H1 (cell line): ENCODE data around the gene NRSN1. TPM values are rescaled to one million over a fixed set of nuclear protein-coding genes. Genes with fewer than 3 reads are reported as not detected.

ENCODE experiments used
- CTCF ChIA-PET: fragments of 300-600 bp; sonication (Branson Sonifier 250); formaldehyde crosslinking; loops from one replicate; lab custom pipeline; 2021; ENCODE audit not compliant: partially characterized antibody; lab: Charles Lee
- POLR2A ChIA-PET: fragments of 300-600 bp; sonication (Branson Sonifier 250); formaldehyde crosslinking; loops from one replicate; lab custom pipeline; 2021; ENCODE audit warnings: inconsistent platforms; ENCODE audit not compliant: partially characterized antibody; lab: Charles Lee
- DNase-seq, 2 experiments: peaks; one replicate each; pipeline versions ENCODE4 v3.0.0 to v3.0.0-alpha.2; 2010 to 2022; ENCODE audit warnings: low spot score in 2 of 2, low read depth in 1 of 2, mixed read lengths in 1 of 2
- FAIRE-seq: peaks from 2 replicates; lab custom pipeline; 2011; peaks lifted over from hg19 to GRCh38; lab: Jason Lieb, UNC
- H2AFZ ChIP-seq: 2 replicates; pipeline ENCODE4 v1.8.1; 2012; ENCODE audit warnings: low read length, inconsistent platforms
- H2AK5ac ChIP-seq: 2 replicates; pipeline ENCODE4 v1.6.1; 2013; ENCODE audit warnings: low read depth, low read length
- H2BK120ac ChIP-seq: replicated peaks from 2 replicates; pipeline ENCODE3; 2013; ENCODE audit warnings: low read depth, low read length, inconsistent platforms
- H2BK12ac ChIP-seq: 2 replicates; pipeline ENCODE4 v1.6.1; 2013; ENCODE audit warnings: low read depth, low read length
- H2BK15ac ChIP-seq: 2 replicates; pipeline ENCODE4 v1.6.1; 2013; ENCODE audit warnings: low read length
- H2BK20ac ChIP-seq: 2 replicates; pipeline ENCODE4 v1.6.1; 2013; ENCODE audit warnings: low read length
- H2BK5ac ChIP-seq: 2 replicates; pipeline ENCODE4 v1.6.1; 2013; ENCODE audit warnings: low read depth, low read length
- H3K14ac ChIP-seq: 2 replicates; pipeline ENCODE4 v1.6.1; 2013; ENCODE audit warnings: inconsistent platforms; ENCODE audit not compliant: insufficient read length
- H3K18ac ChIP-seq: 2 replicates; pipeline ENCODE4 v1.6.1; 2013; ENCODE audit warnings: low read length; ENCODE audit errors: extremely low read depth
- H3K23ac ChIP-seq: 2 replicates; pipeline ENCODE4 v1.6.1; 2013; ENCODE audit warnings: inconsistent platforms; ENCODE audit not compliant: insufficient read length
- H3K23me2 ChIP-seq: 2 replicates; pipeline ENCODE4 v1.6.1; 2013; ENCODE audit warnings: low read depth, low read length
- H3K27ac ChIP-seq: 2 replicates; pipeline ENCODE4 v1.6.1; 2011; ENCODE audit warnings: low read depth, low read length, inconsistent platforms
- H3K27me3 ChIP-seq, 4 experiments: replicated peaks in 1 of 4; 1 replicate in 1 of 4; 2 replicates in 3 of 4; pipeline versions ENCODE4 v1.6.1 to v1.8.1; 2011 to 2013; ENCODE audit warnings: low read length in 3 of 4, mild to moderate bottlenecking in 3 of 4, inconsistent platforms in 2 of 4, mixed read lengths in 2 of 4, moderate library complexity in 1 of 4; ENCODE audit not compliant: control insufficient read depth in 3 of 4, insufficient read depth in 3 of 4; ENCODE audit errors: extremely low read depth in 1 of 4
- H3K36me3 ChIP-seq, 4 experiments: 2 replicates each; pipeline versions ENCODE4 v1.6.1 to v1.8.1; 2011 to 2013; ENCODE audit warnings: mild to moderate bottlenecking in 4 of 4, low read length in 3 of 4, moderate library complexity in 2 of 4, control low read depth in 1 of 4, inconsistent platforms in 1 of 4; ENCODE audit not compliant: insufficient read depth in 4 of 4, control insufficient read depth in 2 of 4
- H3K4ac ChIP-seq: replicated peaks from 2 replicates; pipeline ENCODE3; 2013; ENCODE audit warnings: low read length, low read depth, mixed read lengths, inconsistent platforms; ENCODE audit not compliant: insufficient read length
- H3K4me1 ChIP-seq, 4 experiments: replicated peaks in 1 of 4; 1 replicate in 1 of 4; 2 replicates in 3 of 4; pipeline versions ENCODE4 v1.6.1 to v1.8.1; 2011 to 2013; ENCODE audit warnings: low read length in 3 of 4, inconsistent platforms in 2 of 4, mixed read lengths in 1 of 4; ENCODE audit not compliant: insufficient read depth in 4 of 4, control insufficient read depth in 3 of 4
- H3K4me2 ChIP-seq, 2 experiments: 2 replicates each; pipeline versions ENCODE4 v1.6.1 to v1.8.1; 2011 to 2013; ENCODE audit warnings: low read depth in 2 of 2, low read length in 2 of 2, control low read depth in 1 of 2, inconsistent platforms in 1 of 2, mild to moderate bottlenecking in 1 of 2; ENCODE audit not compliant: insufficient read depth in 1 of 2
- H3K4me3 ChIP-seq, 4 experiments: fragments of 200-600, 300-600 bp in 1 of 4; sonication (generic), shearing (Covaris generic), sonication (Bioruptor Twin) in 1 of 4; 2 replicates each; pipeline versions ENCODE4 v1.5.1 to v1.8.1; 2011 to 2016; ENCODE audit warnings: low read length in 4 of 4, low read depth in 3 of 4, control low read depth in 2 of 4, inconsistent platforms in 2 of 4, mild to moderate bottlenecking in 2 of 4, mixed read lengths in 1 of 4, moderate library complexity in 1 of 4; ENCODE audit not compliant: insufficient read depth in 2 of 4; ENCODE audit errors: extremely low read depth in 1 of 4
- H3K56ac ChIP-seq: replicated peaks from 2 replicates; pipeline ENCODE3; 2013; ENCODE audit warnings: low read depth, mild to moderate bottlenecking, mixed read lengths, low read length, inconsistent platforms; ENCODE audit not compliant: insufficient read length
- H3K79me1 ChIP-seq: 2 replicates; pipeline ENCODE4 v1.6.1; 2013; ENCODE audit warnings: low read depth, low read length, control low read depth
- H3K79me2 ChIP-seq, 2 experiments: 2 replicates each; pipeline versions ENCODE4 v1.6.1 to v1.8.1; 2012 to 2013; ENCODE audit warnings: low read length in 2 of 2, mild to moderate bottlenecking in 2 of 2, inconsistent platforms in 1 of 2; ENCODE audit not compliant: insufficient read depth in 2 of 2, control insufficient read depth in 1 of 2
- H3K9ac ChIP-seq, 4 experiments: replicated peaks in 1 of 4; 1 replicate in 1 of 4; 2 replicates in 3 of 4; pipeline versions ENCODE4 v1.6.1 to v1.8.1; 2011 to 2013; ENCODE audit warnings: low read depth in 3 of 4, low read length in 3 of 4, control low read depth in 2 of 4, mild to moderate bottlenecking in 2 of 4, moderate library complexity in 2 of 4, inconsistent platforms in 1 of 4; ENCODE audit errors: extremely low read depth in 1 of 4
- H3K9me3 ChIP-seq, 2 experiments: 2 replicates each; pipeline versions ENCODE4 v1.6.1 to v1.8.1; 2012 to 2013; ENCODE audit warnings: mild to moderate bottlenecking in 2 of 2, moderate library complexity in 2 of 2, control low read depth in 1 of 2, inconsistent platforms in 1 of 2, low read depth in 1 of 2, low read length in 1 of 2, mixed read lengths in 1 of 2; ENCODE audit not compliant: insufficient read depth in 2 of 2
- H4K20me1 ChIP-seq, 2 experiments: replicated peaks in 1 of 2; 2 replicates each; pipeline versions ENCODE3 to v1.8.1; 2011 to 2013; ENCODE audit warnings: inconsistent platforms in 2 of 2, low read length in 2 of 2, mild to moderate bottlenecking in 1 of 2; ENCODE audit not compliant: insufficient read depth in 2 of 2, control insufficient read depth in 1 of 2
- H4K5ac ChIP-seq: 2 replicates; pipeline ENCODE4 v1.6.1; 2013; ENCODE audit warnings: low read length, low read depth, mixed read lengths, inconsistent platforms; ENCODE audit not compliant: insufficient read length
- H4K8ac ChIP-seq: 2 replicates; pipeline ENCODE4 v1.8.0; 2013; ENCODE audit warnings: mild to moderate bottlenecking, moderate library complexity, low read length, inconsistent platforms; ENCODE audit not compliant: insufficient read depth; ENCODE audit errors: extremely low read depth
- H4K91ac ChIP-seq: replicated peaks from 2 replicates; pipeline ENCODE3; 2013; ENCODE audit warnings: low read length, mixed read lengths, inconsistent platforms; ENCODE audit not compliant: insufficient read length
- WGBS, 2 experiments: shearing (Covaris generic) in 1 of 2; methylation state at CpG; one replicate each; pipeline versions ENCODE4 v1.1.6 to v1.1.7; 2013 to 2015; ENCODE audit warnings: low lambda C conversion rate in 2 of 2, mixed read lengths in 2 of 2, inconsistent platforms in 1 of 2, low coverage in 1 of 2, missing lambda C conversion rate in 1 of 2; ENCODE audit not compliant: insufficient replicate concordance in 2 of 2, insufficient coverage in 1 of 2, insufficient read length in 1 of 2; ENCODE audit errors: extremely low coverage in 1 of 2, missing lambda C conversion rate in 1 of 2; 5-methylcytosine and 5-hydroxymethylcytosine counted together
- polyA plus RNA-seq, 7 experiments: library from polyadenylated mRNA; depleted of rRNA in 3 of 7; stranded (reverse) in 5 of 7; unstranded in 2 of 7; fragments of >200 nt in 5 of 7; fragments of 200-250 nt in 2 of 7; gene quantifications; 1 replicate in 5 of 7; 2 replicates in 1 of 7; 4 replicates in 1 of 7; pipeline versions ENCODE4 v1.2.1 to v1.2.3, GENCODE V29; 2011 to 2013; ENCODE audit warnings: missing spikeins in 2 of 7, mixed read lengths in 2 of 7
- total RNA-seq: library from RNA; stranded (reverse); fragmentation: NEBNext Ultra II Directional; extraction: Animal tissue kit (Norgen Biotek cat#: 25700); gene quantifications from 2 replicates; pipeline ENCODE4 v1.2.1, GENCODE V29; 2021

The NRSN1 gene
- total and polyA plus RNA-seq, 2 of the 8 experiments (the other 6 are each of a cell fraction or from before 2014, with no cell fraction given) = 0.15 to 0.78 TPM

DNA sequence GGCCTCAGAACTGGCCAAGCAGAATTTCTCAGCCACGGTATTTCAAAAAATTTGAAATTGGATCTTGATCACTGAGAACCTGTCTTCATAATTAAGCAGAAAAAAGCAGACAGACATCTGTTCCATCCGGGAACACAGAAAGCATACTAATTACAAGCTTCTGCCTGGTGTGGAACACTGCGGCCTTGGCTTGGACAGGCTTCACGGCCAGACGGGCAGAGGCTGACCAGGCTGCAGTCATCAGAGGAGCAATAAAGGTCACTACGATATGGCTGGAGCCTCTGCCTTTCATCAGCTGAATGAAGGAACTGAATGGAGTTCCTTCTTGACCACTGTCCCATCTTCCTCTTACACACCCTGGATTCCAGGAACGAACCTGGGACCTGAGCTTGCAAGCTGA is 3.9 kb upstream of the NRSN1 start:
- Histone ChIP-seq H2BK12ac (no peak overlapping the region), H3K4ac (no peak overlapping the region), H3K27ac (no peak overlapping the region), H3K9me3 (no peaks in the 10 kb centered on the region), H3K79me2 (no peaks in the 10 kb centered on the region), H2BK5ac (no peak overlapping the region), H3K27me3 (no peaks in the 10 kb centered on the region; a peak in 1 of 7 replicates), H3K56ac (no peak overlapping the region), H3K14ac (no peak overlapping the region), H3K4me2 (no peak overlapping the region), H3K36me3 (no peaks in the 10 kb centered on the region), H4K20me1 (no peaks in the 10 kb centered on the region), H3K9ac (no peak overlapping the region), H3K23ac (no peak overlapping the region), H3K79me1 (no peaks in the 10 kb centered on the region), H3K4me1 (peaks cover 0 to 5% (median under 1%) of the 10 kb centered on the region in 4 experiments; a peak in 2 of 7 replicates), H2BK15ac (no peak overlapping the region), H2BK20ac (no peak overlapping the region), H3K4me3 (no peak overlapping the region; a peak in 1 of 8 replicates), H4K5ac (no peak overlapping the region), H4K8ac (no peak overlapping the region), H2AK5ac (no peak overlapping the region), H2BK120ac (no peak overlapping the region), H2AFZ (no peak overlapping the region), H3K23me2 (peaks cover 5% of the 10 kb centered on the region; the same call in 1 of the 2 replicates), H4K91ac (no peak overlapping the region), H3K18ac (no peak overlapping the region)
- 87% methylated on average over 7 of the region's 7 CpGs; no CpG with 5 or more reads in 1 of the 2 experiments for WGBS, 2 experiments
- ChIA-PET POLR2A (no interaction called here), CTCF (interaction anchor here (1.2 to 1.4 kb wide), 2 partner anchors 15 to 83 kb away, joined by 3 to 4 read pairs; no protein-coding TSS in a partner anchor)
- no peak for DNase-seq
- no peak for FAIRE-seq
